NCI-H1105 (cell line): ENCODE results near the gene STARD8.
A peak's percentile ranks its signal among the peaks of the same experiment; 100 is the strongest.

Source experiments
- DNase-seq: peaks from one replicate; lab custom pipeline; 2025; lab: John Stamatoyannopoulos, UW

STARD8 gene

GRCh38 chrX:68693481-68694434 lies 46.3 kb downstream of the STARD8 start:
- DNase-seq, result peak; percentile 10

- no peak for DNase-seq
Measured at GRCh38 chrX:68694435-68695205, 47.2 kb downstream of the STARD8 start.

GRCh38 chrX:68695206-68695845 lies 47.9 kb downstream of the STARD8 start:
- no peak for DNase-seq

- DNase-seq, result no peak
Measured at GRCh38 chrX:68696267-68696990, 49.0 kb downstream of the STARD8 start.

GRCh38 chrX:68697036-68697435 lies 49.6 kb downstream of the STARD8 start:
- DNase-seq, result no peak

GRCh38 chrX:68697465-68698125 lies 50.1 kb downstream of the STARD8 start:
- DNase-seq, result no peak

GRCh38 chrX:68698942-68699341 lies 51.5 kb downstream of the STARD8 start:
- DNase-seq, result no peak

GRCh38 chrX:68699960-68700746 lies 52.7 kb downstream of the STARD8 start:
- DNase-seq, result no peak

- no peak for DNase-seq
Measured at GRCh38 chrX:68703369-68703768, 55.9 kb downstream of the STARD8 start.

GRCh38 chrX:68703846-68704245 lies 56.4 kb downstream of the STARD8 start:
- DNase-seq, result no peak

GRCh38 chrX:68705986-68706385 lies 58.5 kb downstream of the STARD8 start:
- DNase-seq, result no peak

GRCh38 chrX:68708503-68709290 lies 61.2 kb downstream of the STARD8 start:
- DNase-seq, result no peak

GRCh38 chrX:68710870-68711576 lies 63.6 kb downstream of the STARD8 start:
- peak; percentile 11 for DNase-seq

- DNase-seq, result no peak
Measured at GRCh38 chrX:68711845-68712244, 64.4 kb downstream of the STARD8 start.

GRCh38 chrX:68714856-68715255 lies 67.4 kb downstream of the STARD8 start:
- DNase-seq, result no peak

GRCh38 chrX:68717196-68717595 lies 69.7 kb downstream of the STARD8 start:
- DNase-seq, result no peak

- no peak for DNase-seq
Measured at GRCh38 chrX:68717663-68718442, 70.4 kb downstream of the STARD8 start.

GRCh38 chrX:68718443-68718820 lies 71.0 kb downstream of the STARD8 start:
- no peak for DNase-seq
